ENCODE data around the gene MAB21L3.

DNA sequence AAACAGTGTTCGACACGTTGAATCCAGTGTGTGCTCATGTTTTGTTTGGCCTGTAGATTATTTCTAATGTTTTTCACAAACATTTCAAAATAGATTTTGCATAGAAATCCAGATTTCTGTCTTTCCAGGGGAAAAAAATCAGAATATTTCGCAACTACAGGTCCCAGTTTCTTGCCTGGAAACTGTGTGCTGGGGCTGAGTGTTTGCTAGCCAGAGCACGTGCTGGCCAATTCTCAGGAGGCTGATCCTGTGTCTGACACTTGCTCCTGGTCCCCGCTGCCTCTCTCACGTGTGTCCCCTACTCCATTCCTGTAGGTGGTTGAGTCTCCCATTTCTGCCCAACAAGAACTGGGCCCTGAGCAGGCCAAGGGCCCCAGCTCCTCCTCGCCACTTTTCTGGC, 2.4 kb downstream of the MAB21L3 start:
- TF ChIP-seq EP300 (IDR thresholded peaks at IDR 0.05) (no peak), POLR2A (IDR thresholded peaks at IDR 0.05) (no peak)
- TF ChIP-seq, protein P1, sequence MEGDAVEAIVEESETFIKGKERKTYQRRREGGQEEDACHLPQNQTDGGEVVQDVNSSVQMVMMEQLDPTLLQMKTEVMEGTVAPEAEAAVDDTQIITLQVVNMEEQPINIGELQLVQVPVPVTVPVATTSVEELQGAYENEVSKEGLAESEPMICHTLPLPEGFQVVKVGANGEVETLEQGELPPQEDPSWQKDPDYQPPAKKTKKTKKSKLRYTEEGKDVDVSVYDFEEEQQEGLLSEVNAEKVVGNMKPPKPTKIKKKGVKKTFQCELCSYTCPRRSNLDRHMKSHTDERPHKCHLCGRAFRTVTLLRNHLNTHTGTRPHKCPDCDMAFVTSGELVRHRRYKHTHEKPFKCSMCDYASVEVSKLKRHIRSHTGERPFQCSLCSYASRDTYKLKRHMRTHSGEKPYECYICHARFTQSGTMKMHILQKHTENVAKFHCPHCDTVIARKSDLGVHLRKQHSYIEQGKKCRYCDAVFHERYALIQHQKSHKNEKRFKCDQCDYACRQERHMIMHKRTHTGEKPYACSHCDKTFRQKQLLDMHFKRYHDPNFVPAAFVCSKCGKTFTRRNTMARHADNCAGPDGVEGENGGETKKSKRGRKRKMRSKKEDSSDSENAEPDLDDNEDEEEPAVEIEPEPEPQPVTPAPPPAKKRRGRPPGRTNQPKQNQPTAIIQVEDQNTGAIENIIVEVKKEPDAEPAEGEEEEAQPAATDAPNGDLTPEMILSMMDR (IDR thresholded peaks at IDR 0.05), result no peak

All from tibial nerve (tissue), 4 donors.